Activated CD4-positive, alpha-beta T cell treated with anti-CD3 and anti-CD28 coated beads, Interleukin-2, Interleukin-6, amounts not matched to agents 100 ng/mL and 50 ng/mL, durations not matched to agents 16 hours and 8 hours (primary cell): ENCODE measurements around the gene RAB40B.
"Not testable (repeated sequence)": the region's sequence is repeated elsewhere in the genome, so short reads cannot be mapped to it uniquely, and the experiment has no call there.

Source experiments
- DNase-seq: peaks from one replicate; pipeline ENCODE4 v3.0.0-alpha.2; 2020

The RAB40B gene

GRCh38 chr17:82698065-82698973 lies at the start of gene RAB40B:
Gene RAB40B, minus strand, starts transcription at chr17:82698698. Its CDS starts 102 bp downstream, at chr17:82698596.
- peak; percentile 98 for DNase-seq

- DNase-seq = no peak
Observed at GRCh38 chr17:82745524-82745923, 47.0 kb upstream of the RAB40B start.

GRCh38 chr17:82744736-82745135 lies 46.2 kb upstream of the RAB40B start:
- DNase-seq = not testable (repeated sequence)

GRCh38 chr17:82743344-82744219 lies 45.1 kb upstream of the RAB40B start:
- no peak for DNase-seq

GRCh38 chr17:82740906-82741759 lies 42.6 kb upstream of the RAB40B start:
- no peak for DNase-seq

GRCh38 chr17:82737967-82738877 lies 39.7 kb upstream of the RAB40B start:
- DNase-seq = no peak

- DNase-seq = no peak
Observed at GRCh38 chr17:82736511-82737185, 38.1 kb upstream of the RAB40B start.

- DNase-seq = no peak
Observed at GRCh38 chr17:82734987-82735866, 36.7 kb upstream of the RAB40B start, which contains the start of gene FN3K. Gene FN3K, plus strand, starts transcription at chr17:82735615. Its CDS starts 22 bp downstream, at chr17:82735637.

GRCh38 chr17:82732118-82732743 lies 33.7 kb upstream of the RAB40B start:
- no peak for DNase-seq

- DNase-seq = no peak
Observed at GRCh38 chr17:82729479-82730260, 31.2 kb upstream of the RAB40B start.

GRCh38 chr17:82726427-82726826 lies 27.9 kb upstream of the RAB40B start:
- DNase-seq = no peak

- no peak for DNase-seq
Observed at GRCh38 chr17:82723169-82723807, 24.8 kb upstream of the RAB40B start.

GRCh38 chr17:82722341-82723013 lies 24.0 kb upstream of the RAB40B start:
- DNase-seq = no peak

- DNase-seq = no peak
Observed at GRCh38 chr17:82720204-82720603, 21.7 kb upstream of the RAB40B start.

- DNase-seq = no peak
Observed at GRCh38 chr17:82718986-82719685, 20.6 kb upstream of the RAB40B start.

GRCh38 chr17:82716203-82717010 lies 17.9 kb upstream of the RAB40B start, which contains the start of gene FN3KRP:
Gene FN3KRP, plus strand, starts transcription at chr17:82716706. Its CDS starts 50 bp downstream, at chr17:82716756.
- peak; percentile 96 for DNase-seq
